Measurements from ENCODE around the gene TMEM53. TPM values are rescaled to one million over a fixed set of nuclear protein-coding genes. Genes with fewer than 3 reads are reported as not detected.

The TMEM53 gene
- total and polyA plus RNA-seq, 5 donors from 2014 or later: 2.7 to 6.8 (median 5.6) TPM

GRCh38 chr1:44678626-44679025, 4.3 kb upstream of the TMEM53 start:
- ATAC-seq (ENCODE audit: low read depth in 2 of 2) (no peak), DNase-seq (no peak)
- no peaks in the 10 kb centered on the region for H3K36me3 ChIP-seq (ENCODE audit: control insufficient read depth, insufficient read depth, low read length)
- Mint-ChIP-seq H3K4me1 (peaks cover 0 to 15% (median 4%) of the 10 kb centered on the region in 4 donors), H3K27ac (no peak overlapping the region), H3K9me3 (no peaks in the 10 kb centered on the region), H3K4me3 (no peak overlapping the region), H3K36me3 (peaks cover 4% of the 10 kb centered on the region), H3K27me3 (peaks cover 5% of the 10 kb centered on the region)
- H3K9me3 ChIP-seq (ENCODE audit: control insufficient read depth in 2 of 2, low read length in 2 of 2): no peaks in the 10 kb centered on the region
- no peak overlapping the region for H3K27ac ChIP-seq (ENCODE audit: insufficient read depth, low read length, poor library complexity, severe bottlenecking)
- no peak overlapping the region for H3K4me3 ChIP-seq (ENCODE audit: low read depth, low read length)
- peaks cover 12% of the 10 kb centered on the region for H3K4me1 ChIP-seq (ENCODE audit: control insufficient read depth, insufficient read depth, low read length, poor library complexity, severe bottlenecking)
- no peaks in the 10 kb centered on the region for H3K27me3 ChIP-seq (ENCODE audit: control insufficient read depth, insufficient read depth, low read length)

DNA sequence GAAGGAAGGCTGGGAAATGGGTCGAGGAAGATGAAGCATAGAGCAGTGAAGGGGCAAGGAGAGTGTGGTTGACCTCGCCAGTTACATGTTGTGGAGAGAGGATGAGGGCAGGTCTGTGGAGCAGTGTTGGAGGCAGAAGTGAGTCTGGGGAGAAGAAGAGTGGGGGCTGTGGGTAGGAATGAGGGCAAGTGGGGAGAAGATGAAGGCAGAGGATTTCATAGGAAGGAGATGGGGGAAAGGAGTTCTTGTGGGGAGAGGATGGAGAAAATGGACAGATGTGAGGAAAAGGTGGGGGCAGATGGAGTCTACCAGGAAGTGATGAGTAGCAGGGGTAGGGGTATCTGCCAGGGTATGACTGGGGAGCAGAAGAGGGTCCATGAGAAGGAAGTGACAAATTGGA, 3.8 kb upstream of the TMEM53 start:
- no peak for ATAC-seq (ENCODE audit: low read depth in 2 of 2)
- H3K36me3 Mint-ChIP-seq: peaks cover 4% of the 10 kb centered on the region
- Histone ChIP-seq H3K9me3 (ENCODE audit: control insufficient read depth in 2 of 2, low read length in 2 of 2) (no peaks in the 10 kb centered on the region), H3K4me1 (ENCODE audit: control insufficient read depth, insufficient read depth, low read length, poor library complexity, severe bottlenecking) (peaks cover 17% of the 10 kb centered on the region), H3K27ac (ENCODE audit: insufficient read depth, low read length, poor library complexity, severe bottlenecking) (no peak overlapping the region), H3K4me3 (ENCODE audit: low read depth, low read length) (no peak overlapping the region), H3K36me3 (ENCODE audit: control insufficient read depth, insufficient read depth, low read length) (no peaks in the 10 kb centered on the region), H3K27me3 (ENCODE audit: control insufficient read depth, insufficient read depth, low read length) (no peaks in the 10 kb centered on the region)
- peaks cover 0 to 20% (median 6%) of the 10 kb centered on the region in 4 donors for H3K4me1 Mint-ChIP-seq
- no peak for DNase-seq
- no peaks in the 10 kb centered on the region for H3K9me3 Mint-ChIP-seq
- peaks cover 5% of the 10 kb centered on the region for H3K27me3 Mint-ChIP-seq
- H3K27ac Mint-ChIP-seq: no peak overlapping the region
- H3K4me3 Mint-ChIP-seq: no peak overlapping the region

DNA sequence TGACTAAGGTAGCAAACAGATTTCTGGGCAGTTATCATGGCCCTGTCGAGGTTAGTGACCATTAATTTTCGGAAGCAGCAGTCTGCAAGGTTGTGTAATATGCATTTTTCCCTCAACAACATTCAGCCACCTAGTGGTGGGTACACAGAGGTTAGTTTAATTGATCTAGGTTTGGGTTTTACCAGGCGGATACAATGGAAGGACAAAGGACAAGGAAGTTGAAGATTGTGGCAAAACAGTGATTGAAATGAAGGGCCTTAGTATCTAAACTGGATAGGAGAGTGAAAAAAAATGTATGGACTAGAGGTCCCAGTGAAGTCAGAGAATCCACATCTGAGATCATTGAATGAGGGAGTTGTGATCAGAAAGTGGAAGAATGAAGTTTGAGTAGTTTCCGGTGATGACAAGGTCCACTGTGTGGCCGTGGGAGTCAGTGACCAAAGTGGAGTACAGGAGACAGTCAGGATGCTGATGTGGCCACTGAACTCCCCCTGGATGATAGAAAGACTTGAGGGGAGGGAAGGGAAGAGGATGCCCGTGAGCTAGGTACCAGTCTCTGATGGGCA, 3.0 kb upstream of the TMEM53 start:
- Histone ChIP-seq H3K27ac (ENCODE audit: insufficient read depth, low read length, poor library complexity, severe bottlenecking) (no peak overlapping the region), H3K4me3 (ENCODE audit: low read depth, low read length) (no peak overlapping the region), H3K36me3 (ENCODE audit: control insufficient read depth, insufficient read depth, low read length) (no peaks in the 10 kb centered on the region), H3K9me3 (ENCODE audit: control insufficient read depth in 2 of 2, low read length in 2 of 2) (no peaks in the 10 kb centered on the region), H3K4me1 (ENCODE audit: control insufficient read depth, insufficient read depth, low read length, poor library complexity, severe bottlenecking) (peaks cover 20% of the 10 kb centered on the region), H3K27me3 (ENCODE audit: control insufficient read depth, insufficient read depth, low read length) (no peaks in the 10 kb centered on the region)
- H3K27ac Mint-ChIP-seq: no peak overlapping the region
- DNase-seq (peak in 1 of 3 donors; percentile 27), ATAC-seq (ENCODE audit: low read depth in 2 of 2) (no peak)
- H3K4me1 Mint-ChIP-seq: peaks cover 0 to 22% (median 6%) of the 10 kb centered on the region in 4 donors
- H3K4me3 Mint-ChIP-seq: no peak overlapping the region
- H3K9me3 Mint-ChIP-seq: no peaks in the 10 kb centered on the region
- H3K27me3 Mint-ChIP-seq: peaks cover 5% of the 10 kb centered on the region
- peaks cover 4% of the 10 kb centered on the region for H3K36me3 Mint-ChIP-seq

DNA sequence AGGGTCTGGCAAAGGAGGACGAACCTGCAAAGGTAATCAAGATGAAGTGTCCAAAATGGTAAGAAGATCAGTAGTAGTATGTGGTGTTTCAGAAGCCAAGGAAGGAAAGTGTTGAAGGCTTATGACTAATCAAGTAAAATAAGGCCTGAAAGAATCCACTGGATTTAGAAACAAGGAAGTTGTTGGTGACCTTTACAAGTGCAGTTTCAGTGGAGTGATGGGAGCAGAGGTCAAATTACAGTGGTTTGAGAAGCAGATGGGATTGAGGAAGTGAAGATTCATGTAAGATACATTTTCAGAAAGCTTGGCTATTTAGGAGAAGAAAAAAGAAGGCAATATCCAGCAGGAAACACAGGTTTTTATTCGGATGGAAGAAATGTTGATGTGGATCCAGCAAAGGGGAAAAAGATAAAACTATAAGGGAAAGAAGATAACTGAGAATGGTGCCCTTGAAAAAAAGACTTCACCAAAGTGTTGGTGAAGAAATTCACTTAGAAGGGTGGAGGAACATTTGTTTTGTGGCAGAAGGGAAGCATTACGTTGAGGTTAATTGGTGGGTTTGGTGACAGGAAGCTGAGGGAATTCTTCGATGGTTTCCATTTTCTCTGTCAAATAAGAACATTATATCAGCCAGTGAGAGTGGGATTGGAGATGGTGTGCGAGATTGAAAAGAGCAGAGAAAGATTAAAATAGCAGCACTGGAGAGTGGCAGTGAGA, 2.4 kb upstream of the TMEM53 start:
- Histone ChIP-seq H3K4me1 (ENCODE audit: control insufficient read depth, insufficient read depth, low read length, poor library complexity, severe bottlenecking) (peaks cover 20% of the 10 kb centered on the region), H3K9me3 (ENCODE audit: control insufficient read depth in 2 of 2, low read length in 2 of 2) (no peaks in the 10 kb centered on the region), H3K27me3 (ENCODE audit: control insufficient read depth, insufficient read depth, low read length) (no peaks in the 10 kb centered on the region), H3K27ac (ENCODE audit: insufficient read depth, low read length, poor library complexity, severe bottlenecking) (no peak overlapping the region), H3K36me3 (ENCODE audit: control insufficient read depth, insufficient read depth, low read length) (no peaks in the 10 kb centered on the region), H3K4me3 (ENCODE audit: low read depth, low read length) (no peak overlapping the region)
- Mint-ChIP-seq H3K27me3 (peaks cover 5% of the 10 kb centered on the region), H3K36me3 (peaks cover 4% of the 10 kb centered on the region), H3K27ac (no peak overlapping the region), H3K4me1 (peaks cover 0 to 23% (median 7%) of the 10 kb centered on the region in 4 donors), H3K9me3 (no peaks in the 10 kb centered on the region), H3K4me3 (no peak overlapping the region)
- DNase-seq (no peak), ATAC-seq (ENCODE audit: low read depth in 2 of 2) (no peak)

- Histone ChIP-seq H3K9me3 (ENCODE audit: control insufficient read depth in 2 of 2, low read length in 2 of 2) (no peaks in the 10 kb centered on the region), H3K4me1 (ENCODE audit: control insufficient read depth, insufficient read depth, low read length, poor library complexity, severe bottlenecking) (peaks cover 20% of the 10 kb centered on the region), H3K27me3 (ENCODE audit: control insufficient read depth, insufficient read depth, low read length) (no peaks in the 10 kb centered on the region), H3K4me3 (ENCODE audit: low read depth, low read length) (peak overlapping the region; percentile 77), H3K36me3 (ENCODE audit: control insufficient read depth, insufficient read depth, low read length) (no peaks in the 10 kb centered on the region), H3K27ac (ENCODE audit: insufficient read depth, low read length, poor library complexity, severe bottlenecking) (no peak overlapping the region)
- H3K9me3 Mint-ChIP-seq: no peaks in the 10 kb centered on the region
- DNase-seq (no peak), ATAC-seq (ENCODE audit: low read depth in 2 of 2) (no peak)
- H3K27me3 Mint-ChIP-seq: peaks cover 5% of the 10 kb centered on the region
- peak overlapping the region; percentile 52 to 94 (median 84) for H3K27ac Mint-ChIP-seq
- H3K4me3 Mint-ChIP-seq: peak overlapping the region; percentile 81 to 94 (median 88)
- H3K4me1 Mint-ChIP-seq: peaks cover 0 to 23% (median 7%) of the 10 kb centered on the region in 4 donors
- no peaks in the 10 kb centered on the region for H3K36me3 Mint-ChIP-seq
Observed at GRCh38 chr1:44675186-44675585, 905 bp upstream of the TMEM53 start.

GRCh38 chr1:44673675-44674112, 587 bp downstream of the TMEM53 start:
- H3K4me1 Mint-ChIP-seq: peaks cover 0 to 23% (median 7%) of the 10 kb centered on the region in 4 donors
- no peaks in the 10 kb centered on the region for H3K9me3 Mint-ChIP-seq
- no peaks in the 10 kb centered on the region for H3K36me3 Mint-ChIP-seq
- H3K4me1 ChIP-seq (ENCODE audit: control insufficient read depth, insufficient read depth, low read length, poor library complexity, severe bottlenecking): peaks cover 20% of the 10 kb centered on the region
- no peak for ATAC-seq (ENCODE audit: low read depth in 2 of 2)
- peak overlapping the region; percentile 81 to 94 (median 88) for H3K4me3 Mint-ChIP-seq
- H3K27me3 ChIP-seq (ENCODE audit: control insufficient read depth, insufficient read depth, low read length): no peaks in the 10 kb centered on the region
- peak overlapping the region; percentile 84 to 94 (median 84) for H3K27ac Mint-ChIP-seq
- no peaks in the 10 kb centered on the region for H3K9me3 ChIP-seq (ENCODE audit: control insufficient read depth in 2 of 2, low read length in 2 of 2)
- peak overlapping the region; percentile 77 for H3K4me3 ChIP-seq (ENCODE audit: low read depth, low read length)
- H3K36me3 ChIP-seq (ENCODE audit: control insufficient read depth, insufficient read depth, low read length): no peaks in the 10 kb centered on the region
- H3K27me3 Mint-ChIP-seq: no peaks in the 10 kb centered on the region
- DNase-seq: no peak
- H3K27ac ChIP-seq (ENCODE audit: insufficient read depth, low read length, poor library complexity, severe bottlenecking): peak overlapping the region; percentile 82

- Mint-ChIP-seq H3K9me3 (no peaks in the 10 kb centered on the region), H3K27ac (peak overlapping the region in 2 of 3 donors; percentile 84 to 94), H3K36me3 (no peaks in the 10 kb centered on the region), H3K27me3 (no peaks in the 10 kb centered on the region), H3K4me1 (peaks cover 0 to 23% (median 7%) of the 10 kb centered on the region in 4 donors), H3K4me3 (peak overlapping the region; percentile 81 to 94 (median 88))
- H3K4me1 ChIP-seq (ENCODE audit: control insufficient read depth, insufficient read depth, low read length, poor library complexity, severe bottlenecking): peaks cover 20% of the 10 kb centered on the region
- H3K27me3 ChIP-seq (ENCODE audit: control insufficient read depth, insufficient read depth, low read length): no peaks in the 10 kb centered on the region
- ATAC-seq (ENCODE audit: low read depth in 2 of 2): no peak
- no peaks in the 10 kb centered on the region for H3K36me3 ChIP-seq (ENCODE audit: control insufficient read depth, insufficient read depth, low read length)
- H3K27ac ChIP-seq (ENCODE audit: insufficient read depth, low read length, poor library complexity, severe bottlenecking): peak overlapping the region; percentile 82
- peak overlapping the region; percentile 77 for H3K4me3 ChIP-seq (ENCODE audit: low read depth, low read length)
- no peaks in the 10 kb centered on the region for H3K9me3 ChIP-seq (ENCODE audit: control insufficient read depth in 2 of 2, low read length in 2 of 2)
- no peak for DNase-seq
Observed at GRCh38 chr1:44672961-44673674, 1.2 kb downstream of the TMEM53 start.

Measured in CD4-positive, CD25-positive, alpha-beta regulatory T cell (primary cell).